Pancreas (tissue), 10 donors: ENCODE results near the gene PAXX. TPM values are rescaled to one million over a fixed set of nuclear protein-coding genes. Genes with fewer than 3 reads are reported as not detected.

Experiments
- ATAC-seq, 4 donors: fragments of 200-7000 bp; cut with Tn5 transposase; one replicate each; pipeline versions ENCODE4 v1.8.0 to v1.9.1; 2020; ENCODE audit warnings: mild to moderate bottlenecking in 4 of 4, moderate library complexity in 4 of 4
- DNase-seq, 6 donors: peaks; one replicate each; pipeline ENCODE4 v3.0.0-alpha.2; 2020
- FAIRE-seq: peaks from 2 replicates; lab custom pipeline; 2012; peaks lifted over from hg19 to GRCh38; lab: Jason Lieb, UNC
- H3K27ac ChIP-seq, 4 donors: fragments of 200-600 bp; sonication (generic); 1 replicate in 3 of 4; 2 replicates in 1 of 4; pipeline versions ENCODE4 v1.5.0 to v1.8.0; 2020
- H3K27me3 ChIP-seq, 4 donors: fragments of 200-600 bp; one replicate each; pipeline ENCODE4 v1.8.0; 2021
- H3K36me3 ChIP-seq, 3 donors: fragments of 200-600 bp; sonication (generic) in 1 of 3; one replicate each; pipeline versions ENCODE4 v1.5.0 to v1.8.0; 2020 to 2021
- H3K4me1 ChIP-seq, 3 donors: fragments of 200-600 bp; one replicate each; pipeline ENCODE4 v1.8.0; 2021
- H3K4me3 ChIP-seq, 4 donors: fragments of 200-600 bp; sonication (generic) in 2 of 4; one replicate each; pipeline versions ENCODE4 v1.5.0 to v1.8.0; 2020 to 2021
- H3K9me3 ChIP-seq, 4 donors: fragments of 200-600 bp; one replicate each; pipeline ENCODE4 v1.8.0; 2021
- WGBS, 2 donors: extraction: QIAGEN DNeasy Blood & Tissue Kit; methylation state at CpG; one replicate each; pipeline ENCODE4 v1.1.7; 2013; 5-methylcytosine and 5-hydroxymethylcytosine counted together
- intact Hi-C, 3 donors: fragments of 100-400 bp; cut with DNase I; formaldehyde crosslinking; loops; one replicate each; pipeline versions ENCODE4 v1.11.1 to v1.14.2; 2022
- polyA plus RNA-seq, 2 donors: library from polyadenylated mRNA; stranded (reverse); fragments of 200-250 nt; gene quantifications; one replicate each; pipeline ENCODE4 v1.2.3, GENCODE V29; 2013
- total RNA-seq, 6 donors: library from RNA; stranded (reverse); fragmentation: NEBNext Ultra II Directional in 4 of 6; extraction: Animal tissue kit (Norgen Biotek cat#: 25700) in 4 of 6; gene quantifications; one replicate each; pipeline versions ENCODE4 v1.2.1 to v1.2.4, GENCODE V29; 2021 to 2023
- TF ChIP-seq, protein P1 (sequence below), 4 donors: fragments of 200-600 bp; sonication (generic) in 3 of 4; IDR thresholded peaks; one replicate each; pipeline versions ENCODE4 v1.5.0 to v1.8.0; 2021; ENCODE audit warnings: antibody characterized with exemption in 4 of 4
- donor health status: healthy with polysubstance abuse.
- donor health status: DM: no; HTN: no; CAD: no; lungs with moderate emphysema.
- donor health status: DM: no; HTN: no; CAD: no.
- donor health status: control.
- donor health status: control.
- donor health status: Bipolar disorder and iron deficiency.
- donor health status: DM: yes; HTN: yes; CAD: no.
- donor health status: DM: no; HTN: no; CAD: no.
- donor health status: DM: no; HTN: no; CAD: no.
- donor health status: DM: yes; HTN: yes; CAD: no.

PAXX gene
- total and polyA plus RNA-seq, 8 donors = 16.0 to 222 (median 21.0) TPM

DNA sequence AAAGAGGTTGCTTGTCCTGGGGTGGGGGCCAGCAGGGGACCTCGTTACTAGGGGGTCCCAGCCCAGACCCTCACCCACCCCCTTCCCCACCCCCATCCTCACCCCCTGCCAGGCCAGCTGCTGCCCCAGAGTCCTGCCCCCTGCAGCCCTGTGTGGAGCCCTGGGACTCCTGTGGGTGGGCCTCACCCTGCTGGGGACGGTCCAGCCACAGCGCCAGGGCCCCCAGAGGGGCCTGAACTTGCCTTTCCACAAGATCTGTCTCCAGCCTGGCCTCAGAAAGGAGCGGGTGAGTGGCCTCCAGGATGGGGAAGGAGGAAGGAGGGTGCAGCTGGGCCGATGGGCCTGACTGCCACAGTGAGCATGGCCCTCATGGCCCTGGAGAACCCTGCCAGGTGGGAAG is 22.4 kb upstream of the PAXX start:
- H3K27me3 ChIP-seq = no peaks in the 10 kb centered on the region
- WGBS, 2 donors = 72 to 75% methylated on average over 5 of the region's 5 CpGs
- TF ChIP-seq, protein P1, sequence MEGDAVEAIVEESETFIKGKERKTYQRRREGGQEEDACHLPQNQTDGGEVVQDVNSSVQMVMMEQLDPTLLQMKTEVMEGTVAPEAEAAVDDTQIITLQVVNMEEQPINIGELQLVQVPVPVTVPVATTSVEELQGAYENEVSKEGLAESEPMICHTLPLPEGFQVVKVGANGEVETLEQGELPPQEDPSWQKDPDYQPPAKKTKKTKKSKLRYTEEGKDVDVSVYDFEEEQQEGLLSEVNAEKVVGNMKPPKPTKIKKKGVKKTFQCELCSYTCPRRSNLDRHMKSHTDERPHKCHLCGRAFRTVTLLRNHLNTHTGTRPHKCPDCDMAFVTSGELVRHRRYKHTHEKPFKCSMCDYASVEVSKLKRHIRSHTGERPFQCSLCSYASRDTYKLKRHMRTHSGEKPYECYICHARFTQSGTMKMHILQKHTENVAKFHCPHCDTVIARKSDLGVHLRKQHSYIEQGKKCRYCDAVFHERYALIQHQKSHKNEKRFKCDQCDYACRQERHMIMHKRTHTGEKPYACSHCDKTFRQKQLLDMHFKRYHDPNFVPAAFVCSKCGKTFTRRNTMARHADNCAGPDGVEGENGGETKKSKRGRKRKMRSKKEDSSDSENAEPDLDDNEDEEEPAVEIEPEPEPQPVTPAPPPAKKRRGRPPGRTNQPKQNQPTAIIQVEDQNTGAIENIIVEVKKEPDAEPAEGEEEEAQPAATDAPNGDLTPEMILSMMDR (IDR thresholded peaks at IDR 0.05) = no peak
- no peaks in the 10 kb centered on the region for H3K9me3 ChIP-seq
- no peak overlapping the region for H3K4me3 ChIP-seq
- intact Hi-C loops = no loop called here
- no peak overlapping the region for H3K27ac ChIP-seq
- no peaks in the 10 kb centered on the region for H3K36me3 ChIP-seq
- peaks cover 0 to 5% (median 4%) of the 10 kb centered on the region in 3 donors for H3K4me1 ChIP-seq
- no peak for ATAC-seq
- DNase-seq = no peak
- FAIRE-seq = no peak

DNA sequence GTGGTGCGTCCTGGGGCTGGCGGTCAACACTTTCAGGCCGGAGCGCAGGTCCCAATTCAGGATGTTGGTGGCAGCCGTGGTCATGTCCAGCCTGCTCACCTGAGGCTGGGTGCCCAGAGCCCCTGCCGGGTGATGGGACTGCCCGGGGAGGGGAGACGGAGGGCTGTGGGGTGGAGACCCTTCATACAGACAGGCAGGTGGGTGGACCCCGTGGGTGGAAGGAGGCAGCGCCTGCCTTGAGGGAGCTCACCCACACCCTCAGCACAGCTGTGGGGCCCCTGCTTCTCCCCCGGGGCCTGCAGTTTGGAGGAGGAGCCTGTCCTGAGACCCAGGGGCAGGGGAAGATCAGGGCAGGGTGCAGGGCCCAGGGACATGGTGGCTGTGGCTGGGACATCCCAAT is 21.9 kb upstream of the PAXX start:
- H3K36me3 ChIP-seq = no peaks in the 10 kb centered on the region
- no peak for FAIRE-seq
- DNase-seq = no peak
- no peaks in the 10 kb centered on the region for H3K27me3 ChIP-seq
- intact Hi-C loops = no loop called here
- H3K4me3 ChIP-seq = no peak overlapping the region
- TF ChIP-seq, protein P1 (IDR thresholded peaks at IDR 0.05) = no peak
- H3K27ac ChIP-seq = no peak overlapping the region
- no peak for ATAC-seq
- WGBS, 2 donors = 84 to 88% methylated on average over 10 to 11 of the region's 11 CpGs
- H3K9me3 ChIP-seq = no peaks in the 10 kb centered on the region
- H3K4me1 ChIP-seq = peaks cover 0 to 5% (median 4%) of the 10 kb centered on the region in 3 donors

DNA sequence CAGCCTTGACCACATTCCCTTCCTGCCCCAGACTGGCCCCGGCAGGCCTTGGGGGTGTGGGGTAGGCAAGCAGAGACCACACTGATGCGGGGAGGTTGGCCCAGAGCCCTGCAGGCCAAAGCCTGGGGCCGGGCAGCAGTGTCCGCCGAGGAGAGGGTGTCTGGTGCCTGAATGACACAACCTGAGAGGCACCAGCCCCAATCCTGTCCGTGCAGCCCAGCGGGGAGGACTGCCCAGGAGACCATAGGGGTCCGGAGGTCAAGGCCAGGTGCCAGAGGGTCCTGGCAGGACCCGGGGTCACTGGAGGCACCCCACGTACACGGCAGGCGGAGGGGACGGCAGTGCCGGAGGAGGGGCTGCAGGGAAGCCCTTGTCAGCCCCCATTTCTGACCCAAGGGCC is 20.5 kb upstream of the PAXX start:
- intact Hi-C loops = no loop called here
- Histone ChIP-seq H3K4me3 (no peak overlapping the region), H3K4me1 (no peaks in the 10 kb centered on the region), H3K27ac (no peak overlapping the region), H3K9me3 (no peaks in the 10 kb centered on the region), H3K36me3 (no peaks in the 10 kb centered on the region), H3K27me3 (no peaks in the 10 kb centered on the region)
- TF ChIP-seq, protein P1 (IDR thresholded peaks at IDR 0.05) = no peak
- DNase-seq (no peak), ATAC-seq (no peak), FAIRE-seq (no peak)
- WGBS, 2 donors = 72 to 76% methylated on average over 13 to 14 of the region's 14 CpGs

GRCh38 chr9:136972335-136972734 is 19.9 kb upstream of the PAXX start:
- TF ChIP-seq, protein P1 (IDR thresholded peaks at IDR 0.05) = no peak
- FAIRE-seq = no peak
- 73 to 75% methylated on average over 9 to 11 of the region's 11 CpGs for WGBS, 2 donors

GRCh38 chr9:136972743-136973142 is 19.5 kb upstream of the PAXX start:
- Histone ChIP-seq H3K36me3 (no peaks in the 10 kb centered on the region), H3K27ac (no peak overlapping the region), H3K27me3 (no peaks in the 10 kb centered on the region), H3K4me3 (no peak overlapping the region), H3K4me1 (no peaks in the 10 kb centered on the region), H3K9me3 (no peaks in the 10 kb centered on the region)
- no peak for DNase-seq
- ATAC-seq = no peak
- intact Hi-C loops = no loop called here
- FAIRE-seq = no peak
- WGBS, 2 donors = 49 to 50% methylated on average over 13 of the region's 13 CpGs
- TF ChIP-seq, protein P1 (IDR thresholded peaks at IDR 0.05) = no peak

More at GRCh38 chr9:136972335-136972734, 19.9 kb upstream of the PAXX start:
- intact Hi-C loops = no loop called here
- Histone ChIP-seq H3K27me3 (no peaks in the 10 kb centered on the region), H3K9me3 (no peaks in the 10 kb centered on the region), H3K27ac (no peak overlapping the region), H3K4me1 (no peaks in the 10 kb centered on the region), H3K36me3 (no peaks in the 10 kb centered on the region), H3K4me3 (no peak overlapping the region)
- DNase-seq (no peak), ATAC-seq (no peak)
